Loucy (cell line): ENCODE measurements around the gene KCNJ12.

Source experiments
- H2AFZ ChIP-seq: fragments of 200-600 bp; sonication (generic); 2 replicates; pipeline ENCODE4 v1.6.0; 2016; ENCODE audit warnings: antibody characterized with exemption, mild to moderate bottlenecking, low read length, moderate library complexity
- H3F3A ChIP-seq: fragments of 200-600 bp; 2 replicates; pipeline ENCODE4 v1.6.0; 2016; ENCODE audit warnings: antibody characterized with exemption, low read depth, mild to moderate bottlenecking
- H3K27me3 ChIP-seq: fragments of 200-600 bp; sonication (generic); 2 replicates; pipeline ENCODE4 v1.6.1; 2014; ENCODE audit warnings: low read length, mild to moderate bottlenecking; ENCODE audit not compliant: insufficient read depth, poor library complexity, severe bottlenecking
- H3K36me3 ChIP-seq: fragments of 200-600 bp; sonication (generic); 2 replicates; pipeline ENCODE4 v1.6.1; 2016; ENCODE audit warnings: low read length; ENCODE audit not compliant: insufficient read depth
- H3K4me1 ChIP-seq: fragments of 200-600 bp; sonication (generic); 2 replicates; pipeline ENCODE4 v1.5.1; 2014; ENCODE audit warnings: low read length, mild to moderate bottlenecking; ENCODE audit not compliant: insufficient read depth, poor library complexity, severe bottlenecking
- H3K4me2 ChIP-seq: fragments of 200-600 bp; sonication (generic); 2 replicates; pipeline ENCODE4 v1.6.0; 2014; ENCODE audit warnings: antibody characterized with exemption, low read length, low read depth, mild to moderate bottlenecking; ENCODE audit not compliant: poor library complexity, severe bottlenecking
- H3K4me3 ChIP-seq: fragments of 200-600 bp; sonication (generic); 2 replicates; pipeline ENCODE4 v1.5.1; 2014; ENCODE audit warnings: low read length, mild to moderate bottlenecking, mixed read lengths; ENCODE audit not compliant: poor library complexity, severe bottlenecking
- H3K79me2 ChIP-seq: fragments of 200-600 bp; sonication (generic); 2 replicates; pipeline ENCODE4 v1.6.1; 2014; ENCODE audit warnings: low read length; ENCODE audit not compliant: insufficient read depth
- H3K9ac ChIP-seq: fragments of 200-600 bp; sonication (generic); 2 replicates; pipeline ENCODE4 v1.6.0; 2014; ENCODE audit warnings: mild to moderate bottlenecking, low read depth, low read length, moderate library complexity; ENCODE audit not compliant: poor library complexity, severe bottlenecking
- H3K9me2 ChIP-seq: fragments of 200-600 bp; sonication (generic); replicated peaks from 2 replicates; pipeline ENCODE4 v1.6.1; 2016; ENCODE audit warnings: low read depth, low read length, mixed read lengths
- H3K9me3 ChIP-seq: fragments of 200-600 bp; sonication (generic); 2 replicates; pipeline ENCODE4 v1.6.1; 2014; ENCODE audit warnings: mild to moderate bottlenecking, antibody characterized with exemption, low read length, low read depth; ENCODE audit not compliant: insufficient read depth
- H4K20me1 ChIP-seq: fragments of 200-600 bp; sonication (generic); 2 replicates; pipeline ENCODE4 v1.6.0; 2014; ENCODE audit warnings: antibody characterized with exemption, low read length, mild to moderate bottlenecking; ENCODE audit not compliant: insufficient read depth, poor library complexity, severe bottlenecking
- EZH2phosphoT487 ChIP-seq: fragments of 200-600 bp; IDR thresholded peaks from 2 replicates; pipeline ENCODE4 v1.6.1; 2018; ENCODE audit warnings: antibody characterized with exemption, mild to moderate bottlenecking, moderate library complexity, borderline replicate concordance
- TF ChIP-seq, protein P1 (sequence below): fragments of 200-600 bp; sonication (generic); conservative IDR thresholded peaks from 2 replicates; pipeline ENCODE4 v1.5.1; 2014; ENCODE audit warnings: mild to moderate bottlenecking, antibody characterized with exemption, low read length

The KCNJ12 gene

DNA sequence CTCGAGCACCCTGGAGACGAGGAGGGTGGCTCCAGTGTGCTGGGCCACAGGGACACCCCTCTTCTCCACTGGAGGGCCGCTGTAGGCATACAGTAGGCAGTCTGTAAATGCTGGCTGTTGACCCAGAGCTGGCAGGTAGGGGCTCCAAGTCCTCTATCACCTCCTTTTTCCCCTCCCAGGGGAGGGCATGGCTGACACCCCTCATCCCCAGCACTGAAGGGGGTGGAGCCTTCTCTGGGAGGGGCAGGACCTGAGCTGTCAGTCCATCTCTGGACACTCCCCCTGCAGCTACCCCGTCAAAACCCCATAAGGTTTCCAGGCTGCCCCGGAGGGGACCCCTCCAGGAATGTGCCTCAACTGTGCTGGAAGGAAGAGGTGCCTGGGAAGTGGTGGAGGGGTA is 2.4 kb downstream of the KCNJ12 start:
- no peak overlapping the region for H3K4me3 ChIP-seq
- no peaks in the 10 kb centered on the region for H3K27me3 ChIP-seq
- H3K79me2 ChIP-seq, result no peaks in the 10 kb centered on the region
- H3K9ac ChIP-seq, result no peak overlapping the region
- no peaks in the 10 kb centered on the region for H3K36me3 ChIP-seq
- H4K20me1 ChIP-seq, result no peaks in the 10 kb centered on the region
- TF ChIP-seq, protein P1, sequence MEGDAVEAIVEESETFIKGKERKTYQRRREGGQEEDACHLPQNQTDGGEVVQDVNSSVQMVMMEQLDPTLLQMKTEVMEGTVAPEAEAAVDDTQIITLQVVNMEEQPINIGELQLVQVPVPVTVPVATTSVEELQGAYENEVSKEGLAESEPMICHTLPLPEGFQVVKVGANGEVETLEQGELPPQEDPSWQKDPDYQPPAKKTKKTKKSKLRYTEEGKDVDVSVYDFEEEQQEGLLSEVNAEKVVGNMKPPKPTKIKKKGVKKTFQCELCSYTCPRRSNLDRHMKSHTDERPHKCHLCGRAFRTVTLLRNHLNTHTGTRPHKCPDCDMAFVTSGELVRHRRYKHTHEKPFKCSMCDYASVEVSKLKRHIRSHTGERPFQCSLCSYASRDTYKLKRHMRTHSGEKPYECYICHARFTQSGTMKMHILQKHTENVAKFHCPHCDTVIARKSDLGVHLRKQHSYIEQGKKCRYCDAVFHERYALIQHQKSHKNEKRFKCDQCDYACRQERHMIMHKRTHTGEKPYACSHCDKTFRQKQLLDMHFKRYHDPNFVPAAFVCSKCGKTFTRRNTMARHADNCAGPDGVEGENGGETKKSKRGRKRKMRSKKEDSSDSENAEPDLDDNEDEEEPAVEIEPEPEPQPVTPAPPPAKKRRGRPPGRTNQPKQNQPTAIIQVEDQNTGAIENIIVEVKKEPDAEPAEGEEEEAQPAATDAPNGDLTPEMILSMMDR, result no peak
- TF ChIP-seq EZH2phosphoT487, result no peak
- no peaks in the 10 kb centered on the region for H3K4me1 ChIP-seq
- H3K4me2 ChIP-seq, result no peak overlapping the region
- H3K9me2 ChIP-seq, result no peaks in the 10 kb centered on the region
- H3F3A ChIP-seq, result no peaks in the 10 kb centered on the region
- H3K9me3 ChIP-seq, result no peaks in the 10 kb centered on the region
- no peak overlapping the region for H2AFZ ChIP-seq

DNA sequence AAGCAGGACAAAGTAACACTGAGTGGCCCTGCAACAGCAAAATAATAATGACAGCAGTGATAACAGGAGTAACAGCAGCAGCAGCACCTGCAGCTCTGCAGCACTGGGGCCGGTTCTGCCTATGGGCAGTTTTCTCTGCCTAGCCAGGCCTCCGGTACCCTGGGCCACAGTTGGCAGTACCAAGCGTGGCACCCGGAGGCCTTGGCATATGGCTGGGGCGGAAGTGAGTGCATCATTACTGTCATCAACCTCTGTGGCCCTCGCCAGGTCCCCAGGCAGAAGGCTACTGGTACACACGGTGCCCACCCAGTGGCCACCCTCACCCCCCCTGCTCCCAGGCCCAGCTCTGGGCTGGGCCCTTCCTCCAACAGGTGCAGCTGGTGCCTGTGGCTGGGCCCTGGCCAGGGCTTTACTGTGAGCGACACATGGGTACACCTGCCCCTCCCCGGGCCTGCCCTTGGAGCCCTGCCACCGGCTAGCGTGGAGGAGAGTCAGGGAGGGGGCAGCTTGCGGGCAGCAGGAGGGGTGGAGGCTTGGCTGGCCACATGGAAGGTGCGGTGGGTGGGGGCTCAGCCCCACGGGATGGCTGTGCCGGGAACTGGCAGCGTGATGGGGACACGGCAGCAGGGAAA is 3.0 kb downstream of the KCNJ12 start:
- H3K4me3 ChIP-seq, result no peak overlapping the region
- H3K79me2 ChIP-seq, result no peaks in the 10 kb centered on the region
- H2AFZ ChIP-seq, result no peak overlapping the region
- no peak overlapping the region for H3K9ac ChIP-seq
- no peaks in the 10 kb centered on the region for H3K36me3 ChIP-seq
- H4K20me1 ChIP-seq, result no peaks in the 10 kb centered on the region
- no peaks in the 10 kb centered on the region for H3K9me2 ChIP-seq
- H3K4me2 ChIP-seq, result no peak overlapping the region
- H3K9me3 ChIP-seq, result no peaks in the 10 kb centered on the region
- no peaks in the 10 kb centered on the region for H3K4me1 ChIP-seq
- no peaks in the 10 kb centered on the region for H3F3A ChIP-seq
- TF ChIP-seq EZH2phosphoT487, result no peak
- TF ChIP-seq, protein P1, result no peak
- no peaks in the 10 kb centered on the region for H3K27me3 ChIP-seq

DNA sequence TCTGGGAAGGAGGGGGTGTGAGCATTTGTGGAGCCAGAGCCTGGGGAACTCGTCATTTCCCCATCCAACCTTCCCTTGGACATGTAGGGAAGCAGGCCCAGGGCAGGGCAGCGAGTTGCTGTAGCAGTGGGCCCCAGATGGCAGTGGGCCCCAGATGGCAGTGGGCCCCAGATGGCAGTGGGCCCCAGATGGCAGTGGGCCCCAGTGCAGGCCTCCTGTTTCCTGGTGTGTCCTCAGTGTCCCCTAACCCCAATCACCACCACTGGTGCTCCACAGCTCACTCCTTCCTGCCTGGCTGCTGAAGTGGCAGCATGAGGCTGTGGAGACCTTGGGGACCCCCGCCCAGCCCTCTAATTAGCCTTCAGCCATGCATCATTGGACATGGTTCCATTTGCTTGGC is 4.5 kb downstream of the KCNJ12 start:
- no peak overlapping the region for H2AFZ ChIP-seq
- H3K27me3 ChIP-seq, result no peaks in the 10 kb centered on the region
- no peaks in the 10 kb centered on the region for H3K79me2 ChIP-seq
- no peaks in the 10 kb centered on the region for H4K20me1 ChIP-seq
- no peak for TF ChIP-seq EZH2phosphoT487
- TF ChIP-seq, protein P1, result no peak
- H3K4me2 ChIP-seq, result no peak overlapping the region
- no peak overlapping the region for H3K9ac ChIP-seq
- H3K4me3 ChIP-seq, result no peak overlapping the region
- no peaks in the 10 kb centered on the region for H3K36me3 ChIP-seq
- H3K9me3 ChIP-seq, result no peaks in the 10 kb centered on the region
- H3K4me1 ChIP-seq, result no peaks in the 10 kb centered on the region
- no peaks in the 10 kb centered on the region for H3F3A ChIP-seq
- no peaks in the 10 kb centered on the region for H3K9me2 ChIP-seq
